GM12878 (cell line): Measurements from ENCODE around the gene FRS3.

Experiments used
- CTCF ChIP-seq, 3 experiments: IDR thresholded peaks in 2 of 3; conservative IDR thresholded peaks in 1 of 3; 2 replicates each; pipeline ENCODE4 v1.5.1; 2011; ENCODE audit warnings: low read depth in 3 of 3, low read length in 3 of 3, mild to moderate bottlenecking in 3 of 3, control low read depth in 2 of 3, moderate library complexity in 2 of 3, inconsistent platforms in 1 of 3, mixed read lengths in 1 of 3; ENCODE audit not compliant: control insufficient read depth in 2 of 3, insufficient read depth in 1 of 3; ENCODE audit errors: extremely low read depth in 1 of 3
- EP300 ChIP-seq, 2 experiments: fragments of 150-350 bp in 1 of 2; IDR thresholded peaks; 2 replicates each; pipeline ENCODE4 v1.6.1; 2011 to 2012; ENCODE audit warnings: low read depth in 2 of 2, low read length in 2 of 2, borderline replicate concordance in 1 of 2, improper control_type of control experiment in 1 of 2, inconsistent platforms in 1 of 2; ENCODE audit not compliant: control insufficient read depth in 1 of 2
- IRF3 ChIP-seq: fragments of 450-650 bp; IDR thresholded peaks from 2 replicates; pipeline ENCODE4 v1.6.1; 2014; ENCODE audit warnings: mild to moderate bottlenecking
- POLR2A ChIP-seq: IDR thresholded peaks from 2 replicates; pipeline ENCODE4 v1.6.1; 2011; ENCODE audit warnings: low read depth, mild to moderate bottlenecking, low read length
- ZZZ3 ChIP-seq: IDR thresholded peaks from 2 replicates; pipeline ENCODE4 v1.6.1; 2011; ENCODE audit warnings: low read depth; ENCODE audit not compliant: control insufficient read depth, insufficient read length

- TF ChIP-seq CTCF (IDR thresholded peaks at IDR 0.05 in 2 of 3, conservative IDR thresholded peaks at IDR 0.05 in 1 of 3; ENCODE audit: control insufficient read depth in 2 of 3, extremely low read depth in 1 of 3, insufficient read depth in 1 of 3, low read depth in 3 of 3, low read length in 3 of 3): peak; percentile 25 to 49 (median 26); a peak in 5 of 6 replicates
- no peak for TF ChIP-seq POLR2A
- no peak for TF ChIP-seq EP300 (IDR thresholded peaks at IDR 0.05; ENCODE audit: borderline replicate concordance in 1 of 2, control insufficient read depth in 1 of 2, low read depth in 2 of 2, low read length in 2 of 2)
- no peak for TF ChIP-seq IRF3
- no peak for TF ChIP-seq ZZZ3
Observed at GRCh38 chr6:41801380-41801779, 21.7 kb upstream of the FRS3 start.
